Neural progenitor cell (in vitro differentiated cells): ENCODE measurements around the gene ASZ1. TPM values are rescaled to one million over a fixed set of nuclear protein-coding genes. Genes with fewer than 3 reads are reported as not detected.

Experiments used
- DNase-seq: peaks from one replicate; pipeline ENCODE4 v3.0.0-alpha.2; 2016; ENCODE audit warnings: low spot score
- H2AFZ ChIP-seq: fragments of 200-600 bp; sonication (generic); replicated peaks from 2 replicates; pipeline ENCODE4 v1.6.1; 2016; ENCODE audit warnings: antibody characterized with exemption
- H3F3A ChIP-seq: fragments of 200-600 bp; sonication (generic); 2 replicates; pipeline ENCODE4 v1.6.1; 2016; ENCODE audit warnings: antibody characterized with exemption, low read depth
- H3K27ac ChIP-seq: fragments of 200-600 bp; sonication (generic); 2 replicates; pipeline ENCODE4 v1.5.1; 2016; ENCODE audit warnings: mild to moderate bottlenecking
- H3K27me3 ChIP-seq: fragments of 200-600 bp; sonication (generic); 2 replicates; pipeline ENCODE4 v1.6.1; 2016; ENCODE audit warnings: mild to moderate bottlenecking, moderate library complexity
- H3K36me3 ChIP-seq: fragments of 200-600 bp; sonication (generic); 2 replicates; pipeline ENCODE4 v1.5.1; 2016
- H3K4me1 ChIP-seq: fragments of 200-600 bp; sonication (generic); 2 replicates; pipeline ENCODE4 v1.6.1; 2016; ENCODE audit warnings: mixed run types
- H3K4me2 ChIP-seq: fragments of 200-600 bp; sonication (generic); 2 replicates; pipeline ENCODE4 v1.6.1; 2016
- H3K4me3 ChIP-seq: fragments of 200-600 bp; sonication (generic); 2 replicates; pipeline ENCODE4 v1.5.1; 2016
- H3K79me2 ChIP-seq: fragments of 200-600 bp; sonication (generic); 2 replicates; pipeline ENCODE4 v1.6.1; 2016; ENCODE audit warnings: low read depth
- H3K9ac ChIP-seq: fragments of 200-600 bp; sonication (generic); 2 replicates; pipeline ENCODE4 v1.6.1; 2016
- H3K9me3 ChIP-seq: fragments of 200-600 bp; sonication (generic); 2 replicates; pipeline ENCODE4 v1.5.1; 2016; ENCODE audit warnings: low read depth
- H4K20me1 ChIP-seq: fragments of 200-600 bp; sonication (generic); 2 replicates; pipeline ENCODE4 v1.6.1; 2016; ENCODE audit warnings: low read depth
- H3K27ac Mint-ChIP-seq: 3 replicates; pipeline ENCODE4 v1.8.0; 2021; ENCODE audit warnings: mixed read lengths
- H3K27me3 Mint-ChIP-seq: 2 replicates; pipeline ENCODE4 v1.8.0; 2022; ENCODE audit warnings: low read depth, mild to moderate bottlenecking, inconsistent platforms, moderate library complexity, mixed read lengths; ENCODE audit not compliant: insufficient read depth
- H3K36me3 Mint-ChIP-seq: 3 replicates; pipeline ENCODE4 v1.8.0; 2021; ENCODE audit warnings: mixed read lengths
- H3K4me1 Mint-ChIP-seq: 3 replicates; pipeline ENCODE4 v1.8.0; 2021; ENCODE audit warnings: mixed read lengths
- H3K4me3 Mint-ChIP-seq: 3 replicates; pipeline ENCODE4 v1.8.0; 2021; ENCODE audit warnings: mild to moderate bottlenecking, moderate library complexity, mixed read lengths
- H3K9me3 Mint-ChIP-seq: 3 replicates; pipeline ENCODE4 v1.8.0; 2020; ENCODE audit warnings: mixed read lengths
- CTCF ChIP-seq: fragments of 200-600 bp; sonication (generic); IDR thresholded peaks from 2 replicates; pipeline ENCODE4 v1.5.1; 2017; ENCODE audit warnings: antibody characterized with exemption, mild to moderate bottlenecking
- EZH2 ChIP-seq: fragments of 200-600 bp; sonication (generic); IDR thresholded peaks from 2 replicates; pipeline ENCODE4 v1.6.1; 2017; ENCODE audit warnings: antibody characterized with exemption, mild to moderate bottlenecking, moderate library complexity
- EZH2phosphoT487 ChIP-seq: fragments of 200-600 bp; sonication (generic); IDR thresholded peaks from 2 replicates; pipeline ENCODE4 v1.6.1; 2017; ENCODE audit warnings: antibody characterized with exemption
- total RNA-seq: library from RNA; depleted of rRNA; stranded (reverse); fragments of >200 nt; gene quantifications from 2 replicates; pipeline ENCODE4 v1.2.3, GENCODE V29; 2015; ENCODE audit warnings: low replicate concordance

ASZ1 gene
- total RNA-seq, 1 donor from 2014 or later = not detected

DNA sequence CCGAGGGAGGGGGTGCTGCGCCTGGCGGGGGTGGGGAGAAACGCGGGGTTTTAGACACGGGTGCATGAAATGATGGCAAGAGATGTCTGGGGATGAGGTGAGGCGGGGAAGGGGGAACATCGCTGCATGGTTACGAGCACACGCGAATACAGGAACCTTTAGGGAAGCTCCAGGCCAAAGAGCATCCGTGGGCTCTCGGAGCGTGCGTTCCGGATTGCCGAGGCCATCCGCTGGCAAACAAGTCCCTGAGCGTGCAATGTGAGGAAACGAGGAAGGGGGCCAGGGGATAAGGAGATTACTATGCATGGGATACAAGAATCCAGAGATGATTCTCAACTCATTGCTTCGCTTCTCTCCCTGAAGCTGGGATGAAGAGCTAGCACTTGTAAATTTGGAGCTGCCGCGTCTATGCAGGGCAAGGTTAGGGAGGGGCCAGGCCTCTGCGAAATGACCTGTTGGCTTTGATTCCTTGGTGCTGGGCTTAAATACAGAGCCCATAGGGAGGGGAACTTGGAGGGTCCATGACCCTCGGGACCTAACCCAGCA, 103.9 kb downstream of the ASZ1 start:
- H3K4me3 ChIP-seq = peak overlapping the region; percentile 49
- DNase-seq = peak; percentile 23
- no peak overlapping the region for H3K27ac Mint-ChIP-seq
- H2AFZ ChIP-seq = peak overlapping the region; percentile 64
- no peak overlapping the region for H3K9ac ChIP-seq
- peak overlapping the region; percentile 89 for H3K4me2 ChIP-seq
- H3K27me3 ChIP-seq = peaks cover 91% of the 10 kb centered on the region
- TF ChIP-seq CTCF = no peak
- TF ChIP-seq EZH2 = peak; percentile 66
- peak; percentile 89 for TF ChIP-seq EZH2phosphoT487
- H4K20me1 ChIP-seq = peaks cover 6% of the 10 kb centered on the region
- H3K9me3 Mint-ChIP-seq = peaks cover 18% of the 10 kb centered on the region
- no peaks in the 10 kb centered on the region for H3K79me2 ChIP-seq
- peak overlapping the region; percentile 90 for H3K4me3 Mint-ChIP-seq
- H3K9me3 ChIP-seq = no peaks in the 10 kb centered on the region
- no peak overlapping the region for H3K27ac ChIP-seq
- no peaks in the 10 kb centered on the region for H3K36me3 Mint-ChIP-seq
- peaks cover 45% of the 10 kb centered on the region for H3K27me3 Mint-ChIP-seq
- no peaks in the 10 kb centered on the region for H3F3A ChIP-seq
- H3K36me3 ChIP-seq = no peaks in the 10 kb centered on the region
- H3K4me1 Mint-ChIP-seq = peaks cover 13% of the 10 kb centered on the region
- H3K4me1 ChIP-seq = peaks cover 8% of the 10 kb centered on the region

GRCh38 chr7:117322741-117323304, 104.5 kb downstream of the ASZ1 start, which contains the start of gene WNT2:
WNT2 (minus strand) TSS chr7:117323058; CDS start chr7:117322989, 69 bp downstream.
- peak; percentile 51 for DNase-seq
- Histone ChIP-seq H3K4me3 (peak within 1 kb of the TSS; percentile 49), H3F3A (no peaks in the 10 kb centered on the region), H3K36me3 (no peaks in the 10 kb centered on the region), H2AFZ (peak within 1 kb of the TSS; percentile 64), H4K20me1 (peaks cover 6% of the 10 kb centered on the region), H3K27ac (no peak within 1 kb of the TSS), H3K4me1 (peaks cover 8% of the 10 kb centered on the region), H3K27me3 (peaks cover 97% of the 10 kb centered on the region), H3K79me2 (no peaks in the 10 kb centered on the region), H3K9me3 (no peaks in the 10 kb centered on the region), H3K9ac (no peak within 1 kb of the TSS), H3K4me2 (peak within 1 kb of the TSS; percentile 89)
- peak within 1 kb of the TSS; percentile 90 for H3K4me3 Mint-ChIP-seq
- H3K36me3 Mint-ChIP-seq = no peaks in the 10 kb centered on the region
- no peak within 1 kb of the TSS for H3K27ac Mint-ChIP-seq
- H3K4me1 Mint-ChIP-seq = peaks cover 13% of the 10 kb centered on the region
- peaks cover 18% of the 10 kb centered on the region for H3K9me3 Mint-ChIP-seq
- H3K27me3 Mint-ChIP-seq = peaks cover 45% of the 10 kb centered on the region
- TF ChIP-seq EZH2 (peak; percentile 94), CTCF (no peak), EZH2phosphoT487 (peak; percentile 92)

DNA sequence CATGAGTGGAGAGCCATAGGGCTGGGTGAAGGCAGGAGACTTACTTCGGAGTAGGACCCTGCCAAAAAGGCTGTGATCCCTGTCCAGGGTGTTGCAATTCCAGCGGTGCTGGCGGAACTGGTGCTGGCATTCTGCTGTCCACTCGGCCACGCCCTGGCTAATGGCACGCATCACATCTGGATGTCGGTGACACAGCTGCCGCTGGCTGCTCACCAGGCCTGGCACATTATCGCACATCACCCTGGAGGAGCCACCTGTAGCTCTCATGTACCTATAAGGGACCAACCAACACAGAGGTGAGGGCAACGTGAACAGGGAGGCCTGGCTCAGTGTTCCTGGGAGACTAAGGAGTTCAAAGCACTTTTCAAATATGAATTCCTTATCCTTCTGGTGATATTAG, 106.8 kb downstream of the ASZ1 start:
- Histone ChIP-seq H2AFZ (no peak overlapping the region), H3K79me2 (no peaks in the 10 kb centered on the region), H3K4me3 (no peak overlapping the region), H3K36me3 (no peaks in the 10 kb centered on the region), H3K27ac (no peak overlapping the region), H4K20me1 (peaks cover 6% of the 10 kb centered on the region), H3K4me2 (no peak overlapping the region), H3K4me1 (peaks cover 8% of the 10 kb centered on the region), H3K9ac (no peak overlapping the region), H3K27me3 (peaks cover 90% of the 10 kb centered on the region), H3K9me3 (no peaks in the 10 kb centered on the region), H3F3A (no peaks in the 10 kb centered on the region)
- TF ChIP-seq EZH2phosphoT487 (peak; percentile 20), EZH2 (no peak)
- H3K9me3 Mint-ChIP-seq = peaks cover 5% of the 10 kb centered on the region
- H3K4me1 Mint-ChIP-seq = peaks cover 13% of the 10 kb centered on the region
- H3K36me3 Mint-ChIP-seq = no peaks in the 10 kb centered on the region
- no peak overlapping the region for H3K4me3 Mint-ChIP-seq
- peaks cover 44% of the 10 kb centered on the region for H3K27me3 Mint-ChIP-seq
- H3K27ac Mint-ChIP-seq = no peak overlapping the region
- no peak for DNase-seq

- Histone ChIP-seq H2AFZ (no peak overlapping the region), H3K4me2 (no peak overlapping the region), H3K36me3 (no peaks in the 10 kb centered on the region), H3K9me3 (no peaks in the 10 kb centered on the region), H3K9ac (no peak overlapping the region), H3K27me3 (peaks cover 77% of the 10 kb centered on the region), H3K4me3 (no peak overlapping the region), H3K79me2 (no peaks in the 10 kb centered on the region), H4K20me1 (peaks cover 6% of the 10 kb centered on the region), H3K4me1 (peaks cover 8% of the 10 kb centered on the region), H3F3A (no peaks in the 10 kb centered on the region), H3K27ac (no peak overlapping the region)
- Mint-ChIP-seq H3K27me3 (peaks cover 33% of the 10 kb centered on the region), H3K4me3 (no peak overlapping the region), H3K27ac (no peak overlapping the region), H3K9me3 (no peaks in the 10 kb centered on the region), H3K36me3 (no peaks in the 10 kb centered on the region), H3K4me1 (peaks cover 13% of the 10 kb centered on the region)
- DNase-seq = no peak
- TF ChIP-seq EZH2phosphoT487 (no peak), CTCF (no peak), EZH2 (no peak)
Measured at GRCh38 chr7:117319181-117319580, 108.1 kb downstream of the ASZ1 start.
